GM19468 (cell line): ENCODE data around the gene SPINDOC.
A peak's percentile ranks its signal among the peaks of the same experiment; 100 is the strongest.
"Not testable (repeated sequence)": the region's sequence is repeated elsewhere in the genome, so short reads cannot be mapped to it uniquely, and the experiment has no call there.

ENCODE experiments used
- ATAC-seq: cut with Tn5 transposase; IDR thresholded peaks from one replicate; pipeline ENCODE4 v1.9.1; 2021; ENCODE audit warnings: mild to moderate bottlenecking, moderate library complexity, moderate number of reproducible peaks; ENCODE audit not compliant: unreplicated experiment; ENCODE audit errors: extremely low read depth

The SPINDOC gene, protein sequence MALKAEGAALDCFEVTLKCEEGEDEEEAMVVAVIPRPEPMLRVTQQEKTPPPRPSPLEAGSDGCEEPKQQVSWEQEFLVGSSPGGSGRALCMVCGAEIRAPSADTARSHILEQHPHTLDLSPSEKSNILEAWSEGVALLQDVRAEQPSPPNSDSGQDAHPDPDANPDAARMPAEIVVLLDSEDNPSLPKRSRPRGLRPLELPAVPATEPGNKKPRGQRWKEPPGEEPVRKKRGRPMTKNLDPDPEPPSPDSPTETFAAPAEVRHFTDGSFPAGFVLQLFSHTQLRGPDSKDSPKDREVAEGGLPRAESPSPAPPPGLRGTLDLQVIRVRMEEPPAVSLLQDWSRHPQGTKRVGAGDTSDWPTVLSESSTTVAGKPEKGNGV

DNA sequence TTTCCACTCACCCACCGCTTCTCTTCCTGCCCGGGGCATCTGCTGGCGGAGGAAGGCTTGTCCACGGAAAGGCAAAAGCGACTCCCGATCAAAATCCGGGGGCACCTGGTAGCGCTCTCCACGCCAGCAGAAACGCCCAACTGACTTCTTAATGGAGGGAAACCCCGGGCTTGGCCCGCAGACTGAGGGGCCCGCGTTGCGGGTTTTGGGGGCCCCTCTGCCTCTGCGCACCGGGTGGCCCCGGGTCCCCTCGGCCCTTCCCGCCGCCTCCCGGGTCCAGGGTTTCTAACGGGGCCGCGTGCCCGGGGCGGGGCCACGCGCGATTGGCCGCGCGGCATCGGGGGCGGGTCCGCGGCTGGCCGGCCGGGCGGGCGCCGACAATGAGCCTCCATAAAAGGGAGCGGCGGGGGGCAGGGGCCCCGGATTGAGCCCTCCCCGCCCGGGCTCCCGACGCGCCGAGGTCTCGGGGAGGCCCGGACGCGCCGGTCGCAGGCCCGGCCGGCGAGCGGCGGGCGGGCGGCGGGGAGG, at the start of gene SPINDOC:
Gene SPINDOC, plus strand, starts transcription at position 422 of the 528 bp plus-strand sequence. CDS start 231 bp downstream, outside the sequence.
- peak; percentile 45 for ATAC-seq

DNA sequence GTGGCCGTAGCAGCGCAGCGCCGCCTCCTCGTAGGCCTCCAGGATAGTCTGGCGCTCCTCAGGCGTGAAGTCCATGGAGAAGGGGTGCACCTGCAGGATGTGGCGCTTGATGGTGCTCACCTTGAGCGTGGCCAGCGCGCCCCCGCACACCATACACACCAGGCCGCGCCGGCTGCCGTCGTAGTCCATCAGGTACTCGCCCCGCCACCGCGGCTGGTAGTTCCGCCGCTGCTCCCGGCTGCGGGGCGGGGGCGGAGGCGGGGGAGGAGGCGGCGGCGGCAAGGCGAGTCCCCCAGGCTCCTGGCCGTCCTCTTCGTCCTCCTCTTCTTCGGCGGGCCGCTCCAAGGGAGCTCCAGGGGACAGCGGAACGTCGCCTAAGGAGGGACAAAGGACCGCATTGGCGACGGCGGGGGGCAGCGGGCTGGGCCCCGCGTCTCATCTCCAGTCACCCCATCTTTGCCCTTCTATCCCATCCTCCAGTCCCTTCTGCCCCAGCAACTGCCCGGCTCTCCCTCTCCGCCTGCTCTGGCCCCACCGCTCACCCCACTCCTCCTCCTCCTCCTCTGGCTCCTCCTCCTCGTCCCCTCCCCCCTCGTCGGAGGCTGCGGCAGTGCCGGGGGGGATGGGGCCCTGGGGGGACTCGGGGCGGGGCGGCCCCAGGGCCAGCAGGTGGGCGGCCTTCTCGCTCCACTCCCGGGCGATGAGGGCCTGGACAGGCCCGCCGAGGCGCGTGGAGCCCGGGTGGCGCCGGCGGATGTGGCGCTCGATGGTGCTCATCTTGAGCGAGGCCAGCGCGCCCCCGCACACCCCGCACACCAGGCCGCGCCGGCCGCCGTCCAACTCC, 49.5 kb upstream of the SPINDOC start:
- ATAC-seq: no peak

DNA sequence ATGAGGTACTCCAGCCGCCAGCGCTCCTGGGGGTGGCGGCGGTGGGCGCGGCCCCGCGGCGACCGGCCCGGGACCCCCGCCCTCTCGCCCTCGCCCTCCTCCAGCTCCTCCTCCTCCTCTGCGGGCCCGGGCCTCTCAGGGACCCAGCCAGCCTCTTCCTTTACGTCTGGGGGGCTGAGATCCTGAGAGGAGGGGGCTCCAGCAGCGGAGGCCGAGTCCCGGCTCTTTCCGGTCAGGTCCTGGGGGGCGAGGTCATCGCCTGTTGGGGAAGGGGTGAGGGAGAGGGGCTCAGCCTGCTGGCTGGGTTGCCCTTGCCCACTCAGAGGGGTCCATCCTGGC, 48.9 kb upstream of the SPINDOC start:
- no peak for ATAC-seq

DNA sequence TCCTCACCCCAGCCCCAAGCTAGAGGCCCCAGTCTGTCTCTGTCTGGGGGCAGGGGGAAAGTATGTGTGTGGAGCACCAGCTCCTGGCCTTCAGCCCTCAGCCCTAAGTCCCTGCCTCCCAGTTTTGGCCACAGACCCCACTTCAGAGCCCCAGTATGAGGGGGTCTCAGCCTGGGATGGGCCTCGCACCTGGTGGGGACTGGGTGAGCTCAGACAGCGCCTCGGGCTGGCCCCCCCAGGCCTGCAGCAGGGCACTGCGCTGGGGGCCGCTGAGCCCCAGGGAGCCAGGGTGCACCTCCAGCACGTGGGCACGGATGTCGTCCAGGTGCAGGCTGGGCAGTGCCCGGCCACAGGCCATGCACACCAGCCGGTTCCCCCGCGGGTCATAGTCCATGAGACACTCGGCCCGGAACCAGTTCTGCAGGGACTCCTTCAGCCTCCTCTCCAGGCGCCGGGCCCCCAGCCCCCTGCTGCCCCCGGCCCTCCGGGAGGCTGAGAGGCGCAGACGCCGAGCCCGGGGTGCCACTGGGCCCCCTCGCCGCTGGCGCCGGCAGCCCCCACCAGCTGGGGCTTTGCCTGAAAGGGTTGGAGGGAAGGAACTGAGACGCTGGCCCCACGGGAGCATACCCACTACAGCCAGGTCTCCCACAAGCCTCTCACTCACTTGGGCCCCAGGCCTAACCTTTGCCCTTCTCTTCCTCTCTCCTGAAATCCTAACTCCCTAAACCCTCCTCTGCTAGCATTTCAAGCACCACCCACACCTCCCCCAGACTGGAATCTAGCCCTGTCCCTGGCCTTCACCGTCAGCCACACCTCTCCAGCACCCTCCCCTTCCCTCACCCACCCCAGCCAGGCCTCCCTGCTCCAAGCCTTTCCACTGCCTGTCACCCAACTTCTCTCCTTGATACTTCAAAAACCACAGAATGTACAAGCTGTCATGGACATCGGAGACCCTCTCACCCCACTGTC, 48.3 kb upstream of the SPINDOC start:
- ATAC-seq: no peak

DNA sequence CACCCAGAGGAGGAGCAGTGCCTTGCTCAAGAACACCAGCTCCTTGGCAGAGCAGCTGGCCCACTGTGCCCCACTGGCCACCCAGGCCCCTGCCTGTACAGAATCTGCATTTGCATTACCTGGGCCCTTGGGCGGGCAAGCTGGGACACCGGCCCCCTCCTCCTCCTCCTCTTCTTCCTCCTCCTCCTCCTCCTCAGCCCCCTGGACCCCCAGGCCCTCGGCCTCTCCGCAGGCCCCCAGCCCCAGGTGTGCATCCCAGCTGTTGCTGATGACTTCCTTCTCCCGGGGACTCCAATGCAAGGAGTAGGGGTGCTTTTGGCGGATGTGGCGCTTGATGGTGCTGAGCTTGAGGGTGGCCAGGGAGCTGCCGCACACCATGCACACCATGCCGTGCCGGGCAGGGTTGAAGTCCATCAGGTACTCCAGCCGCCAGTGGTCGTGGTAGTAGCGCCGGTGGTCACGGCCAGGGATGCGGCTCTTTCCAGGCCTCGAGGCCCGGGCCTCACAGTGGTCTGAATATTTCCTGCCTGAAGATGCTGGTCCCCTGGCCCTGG, 47.5 kb upstream of the SPINDOC start:
- no peak for ATAC-seq

DNA sequence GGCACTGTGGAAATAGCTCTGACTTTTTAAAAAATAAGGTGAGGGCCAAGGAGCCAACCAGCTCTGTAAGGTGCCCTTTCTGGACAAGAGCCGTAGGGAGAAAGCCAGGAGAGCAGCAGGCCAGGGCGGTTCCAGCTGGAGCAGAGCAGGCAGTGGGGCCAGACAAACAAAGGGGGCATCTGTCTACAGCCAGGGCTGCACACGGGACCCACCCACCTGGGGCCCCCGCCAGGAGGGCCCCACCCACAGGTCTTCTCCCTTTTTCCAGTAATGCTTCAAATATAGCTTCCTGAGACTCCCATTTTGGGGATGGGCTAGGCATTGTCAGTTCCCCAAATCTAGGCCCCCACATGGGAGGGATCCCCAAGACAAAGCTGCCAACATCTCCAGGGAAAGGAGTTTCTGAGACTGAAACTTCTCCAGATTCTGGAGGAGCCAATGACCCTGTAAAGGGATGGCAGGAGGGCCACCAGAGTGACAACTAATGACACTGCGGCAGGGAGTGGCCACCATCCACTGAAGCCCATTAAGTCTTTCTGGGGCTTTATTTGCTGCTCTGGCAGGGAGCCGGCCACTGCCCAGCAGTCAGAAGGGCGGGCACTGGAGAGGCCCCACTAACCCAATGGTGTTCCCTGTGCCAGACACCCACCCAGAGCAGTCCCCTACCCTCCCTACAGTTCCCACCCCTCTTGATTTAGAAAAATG, 46.6 kb upstream of the SPINDOC start:
- no peak for ATAC-seq

DNA sequence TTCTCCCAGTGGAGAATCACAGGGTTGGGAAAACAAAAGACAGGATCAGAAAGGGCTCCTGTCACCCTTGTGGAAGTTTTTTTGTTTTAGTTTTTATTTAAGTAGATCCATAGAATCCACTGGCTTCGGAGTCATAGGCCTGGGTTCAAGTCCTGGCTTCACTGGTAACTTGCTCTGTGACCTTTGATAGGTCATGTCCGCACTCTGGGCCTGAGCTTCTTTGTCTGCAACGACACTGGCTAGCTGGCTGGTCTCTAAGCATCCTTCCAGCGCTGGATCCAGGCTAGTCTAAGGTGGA, 46.0 kb upstream of the SPINDOC start:
- no peak for ATAC-seq

DNA sequence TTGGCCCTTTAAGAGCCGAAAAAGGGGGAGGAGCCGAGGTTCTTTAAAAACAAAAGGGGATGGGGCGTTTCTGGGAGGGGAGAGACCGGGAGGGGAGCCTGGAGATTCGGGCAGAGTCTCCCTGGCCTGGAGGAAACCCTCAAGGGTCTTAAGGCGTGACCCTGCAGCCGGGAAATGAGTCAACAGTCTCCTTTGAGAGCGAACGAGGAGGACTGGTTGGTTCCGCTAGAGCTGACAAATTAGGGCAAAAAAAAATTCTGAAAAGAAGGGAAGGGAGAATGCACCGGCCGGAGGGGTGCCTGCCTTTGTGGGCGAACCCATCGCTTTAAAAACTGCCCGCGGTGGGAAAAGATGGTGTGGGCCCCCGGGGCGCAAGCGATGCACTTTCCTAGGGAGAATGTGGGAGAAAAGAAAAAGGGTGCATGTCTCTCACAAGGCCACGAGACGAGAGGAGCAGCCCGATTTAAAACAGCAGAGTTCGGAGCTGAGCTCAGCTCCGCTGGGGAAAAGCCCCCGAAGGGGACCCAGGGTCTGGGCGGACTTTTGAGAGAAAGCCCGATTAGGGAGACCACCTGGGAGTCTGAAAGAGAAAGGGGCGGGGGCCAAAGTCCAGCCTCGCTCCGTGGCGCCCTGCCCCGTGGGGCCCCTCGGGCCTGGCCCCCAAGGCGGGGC, 45.6 kb upstream of the SPINDOC start:
- ATAC-seq: no peak

DNA sequence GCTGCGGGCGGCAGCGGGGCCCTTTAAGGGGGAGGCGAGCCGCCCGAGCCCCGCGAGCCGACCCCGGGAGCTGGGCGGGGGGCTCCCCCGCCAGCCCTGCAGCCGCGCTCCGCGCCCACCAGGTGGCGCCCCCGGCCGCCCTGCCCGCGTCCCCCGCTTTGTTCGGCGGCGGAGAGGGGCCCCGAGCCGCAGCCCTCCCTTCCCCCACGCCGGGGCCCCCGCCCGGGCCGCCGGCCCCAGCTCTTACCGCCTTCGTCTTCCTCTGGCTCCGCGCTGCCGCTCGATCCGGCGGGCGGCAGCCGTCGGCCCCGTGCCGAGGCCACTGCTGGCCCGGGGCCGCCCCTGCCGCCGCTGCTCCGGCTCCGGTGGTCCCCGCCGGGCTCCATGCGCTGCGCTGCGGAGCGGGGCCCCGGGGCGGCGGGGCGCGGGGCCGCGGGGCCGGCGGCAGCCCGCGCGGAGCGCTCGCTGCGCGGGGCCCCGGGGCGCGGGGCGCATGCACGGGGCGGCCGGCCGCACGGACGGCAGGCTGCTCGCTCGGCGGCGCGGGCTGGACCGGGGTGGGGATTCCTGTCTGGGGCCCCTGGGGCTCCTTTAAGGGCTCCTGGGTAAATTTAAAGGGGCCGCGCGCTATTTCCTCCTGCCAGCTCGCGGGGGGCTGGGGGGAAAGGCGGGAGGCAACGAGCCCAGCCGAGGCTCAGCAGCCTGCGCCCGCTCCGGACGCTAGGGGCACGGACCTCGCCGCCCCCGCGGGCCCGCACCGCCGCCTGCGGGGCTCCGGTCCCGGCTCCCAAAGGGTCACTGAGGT, 44.8 kb upstream of the SPINDOC start, which contains the start of gene ZFTA:
Gene ZFTA, minus strand, starts transcription at position 539 of the 805 bp plus-strand sequence. Its CDS starts 153 bp downstream, at position 386.
- no peak for ATAC-seq

DNA sequence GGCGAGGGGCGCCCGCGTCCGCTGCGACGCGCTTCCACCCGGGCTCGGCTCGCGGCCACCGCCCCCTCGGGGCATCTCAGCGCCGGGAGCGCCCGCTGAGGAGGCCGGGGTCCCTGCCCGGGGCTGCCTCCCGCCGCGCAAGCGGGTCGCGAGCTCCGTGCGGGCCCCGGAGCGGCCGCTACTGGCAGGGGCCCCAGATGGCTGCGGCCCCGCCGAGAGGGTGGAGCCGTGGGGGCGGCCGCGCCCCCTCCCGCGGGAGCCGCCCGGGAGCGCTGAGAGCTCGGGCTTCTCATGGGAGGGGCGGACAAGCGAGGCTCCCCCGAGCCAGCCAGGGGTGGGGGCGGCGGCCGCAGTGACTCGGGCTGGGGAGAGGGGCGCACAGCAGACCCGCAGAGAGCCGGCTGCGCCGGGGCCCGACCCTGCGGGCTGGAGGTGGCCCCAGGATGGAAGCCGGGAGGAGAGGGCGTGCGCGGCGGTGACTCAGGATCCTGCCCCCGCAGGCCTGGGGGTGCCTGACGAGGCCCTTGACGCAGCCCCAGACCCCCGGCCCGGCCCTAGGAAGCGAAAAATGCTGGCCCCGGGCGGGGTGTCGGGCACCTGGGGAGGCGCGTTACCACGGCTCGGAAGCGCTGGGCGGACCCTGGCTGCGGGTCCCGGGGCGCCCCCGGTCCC, 44.1 kb upstream of the SPINDOC start:
- ATAC-seq: no peak

DNA sequence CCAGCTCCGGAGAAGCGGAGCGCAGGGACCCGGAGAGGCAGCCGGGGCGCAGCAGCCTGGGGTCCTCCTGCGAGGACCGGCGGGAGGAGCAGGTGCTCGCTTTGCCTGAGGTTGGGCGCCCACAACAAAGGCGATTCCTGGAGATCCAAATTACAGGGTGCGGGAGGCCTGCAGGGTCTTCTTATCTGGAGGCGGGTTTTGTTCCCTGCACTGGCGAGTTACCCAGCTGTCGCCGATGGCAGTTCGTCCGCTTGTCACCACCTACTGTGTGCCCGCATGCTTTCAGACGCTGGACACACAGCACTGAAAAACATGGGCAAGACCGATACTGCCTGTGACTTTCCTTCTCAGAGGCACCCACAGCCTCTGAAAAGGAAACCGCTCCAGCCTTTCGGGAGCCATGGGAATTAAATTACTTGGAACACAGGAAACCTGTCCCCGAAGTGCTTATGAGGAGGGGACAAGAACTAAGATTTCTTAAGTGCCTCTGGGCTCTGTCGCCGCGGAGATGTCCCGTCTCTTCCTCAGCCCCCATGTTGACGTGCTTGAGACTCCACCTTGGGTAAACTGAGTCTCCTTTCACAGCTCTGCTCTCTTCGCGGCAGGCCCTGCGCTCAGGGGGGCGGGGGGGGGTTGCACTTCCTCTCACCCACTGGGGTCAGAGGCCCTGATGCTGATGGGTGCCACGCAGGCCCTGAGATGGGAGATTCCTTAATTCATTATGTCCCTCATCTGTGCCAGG, 43.4 kb upstream of the SPINDOC start:
- no peak for ATAC-seq

DNA sequence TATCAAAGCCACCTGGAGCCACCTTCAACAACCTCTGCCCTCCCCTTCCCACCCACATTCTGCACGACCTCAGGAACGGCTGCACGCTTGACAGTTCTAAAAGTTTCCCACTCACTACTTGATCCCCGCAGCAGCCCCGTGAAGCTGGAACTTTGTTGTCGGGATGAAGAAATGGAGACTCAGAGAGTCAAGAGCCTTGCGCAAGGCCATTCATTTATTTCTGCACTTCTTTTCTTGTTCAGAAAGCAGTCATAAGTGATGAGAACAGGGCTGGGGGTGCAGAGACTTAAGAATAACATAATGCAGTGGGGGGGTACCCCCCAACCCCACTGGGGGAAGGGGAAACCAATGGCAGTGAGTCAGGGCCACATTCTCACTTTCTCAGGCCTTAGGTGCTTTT, 42.5 kb upstream of the SPINDOC start:
- ATAC-seq: no peak

DNA sequence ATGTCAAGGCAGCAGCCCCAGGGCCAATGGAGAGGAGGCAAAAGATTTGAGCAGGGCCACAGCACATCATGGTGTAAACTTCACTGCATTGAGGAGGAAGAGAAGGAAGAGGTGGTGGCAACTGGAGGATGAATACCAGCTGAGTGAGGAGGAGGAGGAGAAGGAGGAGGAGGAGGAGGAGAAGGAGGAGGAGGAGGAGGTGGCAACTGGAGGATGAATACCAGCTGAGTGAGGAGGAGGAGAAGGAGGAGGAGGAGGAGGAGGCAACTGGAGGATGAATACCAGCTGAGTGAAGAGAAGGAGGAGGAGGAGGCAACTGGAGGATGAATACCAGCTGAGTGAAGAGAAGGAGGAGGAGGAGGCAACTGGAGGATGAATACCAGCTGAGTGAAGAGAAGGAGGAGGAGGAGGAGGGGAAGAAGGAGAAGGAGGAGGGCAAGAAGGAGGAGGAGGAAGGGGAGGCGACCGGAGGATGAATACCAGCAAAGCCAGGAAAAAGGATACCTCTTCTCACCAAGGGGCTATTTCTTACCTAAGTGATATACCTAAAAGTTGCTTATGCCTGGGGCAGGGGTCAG, 41.4 kb upstream of the SPINDOC start:
- not testable (repeated sequence) for ATAC-seq

DNA sequence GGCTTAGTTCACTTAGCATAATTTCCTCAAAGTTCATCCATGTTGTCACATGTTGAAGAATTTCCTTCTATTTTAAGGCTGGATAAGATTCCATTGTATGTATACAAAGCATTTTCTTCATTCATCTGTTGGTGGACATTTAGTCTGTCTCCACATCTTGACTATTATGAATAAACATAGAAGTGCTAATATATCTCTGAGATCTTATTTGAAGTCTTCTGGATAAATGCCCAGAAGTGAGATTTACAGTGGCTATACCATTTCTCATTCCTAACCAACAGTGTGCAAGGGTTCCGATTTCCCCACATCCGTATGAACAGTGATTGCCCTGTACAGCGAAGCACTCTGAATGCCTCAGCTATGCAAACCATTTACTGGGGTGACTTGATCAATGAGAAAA, 38.1 kb upstream of the SPINDOC start:
- no peak for ATAC-seq

DNA sequence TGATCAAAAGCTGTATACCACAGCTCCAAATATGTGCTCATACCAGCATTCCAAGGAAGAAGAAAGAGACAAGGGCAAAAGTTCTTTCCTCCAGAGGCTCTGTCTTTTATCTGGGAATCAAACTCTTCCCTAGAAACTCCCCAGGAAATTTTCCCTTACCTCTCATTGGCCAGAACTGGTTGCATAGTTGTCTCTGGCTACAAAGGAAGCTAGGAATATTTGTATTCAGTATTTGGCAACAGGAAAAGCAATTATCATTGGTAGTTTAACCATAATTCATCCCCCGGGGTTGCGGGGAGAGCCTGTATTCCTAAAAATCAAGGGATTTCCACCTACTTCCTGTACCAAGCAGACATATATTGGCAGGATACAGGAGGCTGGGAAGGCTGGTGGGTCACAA, 34.2 kb upstream of the SPINDOC start:
- ATAC-seq: no peak

DNA sequence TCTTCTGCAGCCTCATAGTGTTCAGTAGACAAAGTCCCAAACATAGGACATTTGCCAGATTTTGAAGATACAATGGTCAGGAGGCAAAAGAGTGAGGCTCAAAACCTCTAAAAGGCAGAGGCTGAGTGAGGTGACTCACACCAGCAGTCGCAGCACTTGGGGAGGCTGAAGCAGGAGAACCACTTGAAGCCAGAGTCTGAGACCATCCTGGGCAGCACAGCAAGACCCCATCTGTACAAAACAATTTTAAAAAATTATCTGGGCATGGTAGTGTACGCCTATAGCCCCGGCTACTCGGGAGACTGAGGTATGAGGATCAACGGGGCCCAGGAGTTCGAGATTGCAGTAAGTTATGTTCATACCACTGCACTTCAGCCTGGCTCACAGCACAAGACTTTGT, 30.5 kb upstream of the SPINDOC start:
- no peak for ATAC-seq
